ENCODE data around the gene AGTPBP1. TPM values are rescaled to one million over a fixed set of nuclear protein-coding genes. Genes with fewer than 3 reads are reported as not detected.

Gene AGTPBP1
- total RNA-seq, 3 donors from 2014 or later (not counting 1 experiment from before 2014, with no cell fraction given): 140 to 150 (median 140) TPM

- Mint-ChIP-seq H3K27ac (no peak overlapping the region), H3K27me3 (ENCODE audit: low read depth in 2 of 2) (no peaks in the 10 kb centered on the region), H3K36me3 (no peaks in the 10 kb centered on the region), H3K9me3 (no peaks in the 10 kb centered on the region), H3K4me1 (no peaks in the 10 kb centered on the region), H3K4me3 (no peak overlapping the region)
- Histone ChIP-seq H3K27me3 (ENCODE audit: control insufficient read depth, insufficient read depth, low read length) (no peaks in the 10 kb centered on the region), H3K4me3 (ENCODE audit: low read length) (no peak overlapping the region), H3K27ac (ENCODE audit: low read length) (no peak overlapping the region), H3K9me3 (ENCODE audit: control insufficient read depth, insufficient read depth, low read length) (no peaks in the 10 kb centered on the region), H3K4me1 (ENCODE audit: control insufficient read depth, insufficient read depth, low read length) (no peaks in the 10 kb centered on the region), H3K36me3 (ENCODE audit: control insufficient read depth, insufficient read depth, low read length) (no peaks in the 10 kb centered on the region)
- intact Hi-C loops (cut with micrococcal nuclease): no loop called here
- peak in 1 of 3 donors; percentile 46 for ATAC-seq
- no peak for DNase-seq
- TF ChIP-seq CTCF (IDR thresholded peaks at IDR 0.05): no peak
- WGBS (ENCODE audit: insufficient coverage): 94% methylated on average over 4 of the region's 4 CpGs
Observed at GRCh38 chr9:85533538-85533937, 208.2 kb downstream of the AGTPBP1 start.

- WGBS (ENCODE audit: insufficient coverage): 85% methylated on average over 5 of the region's 5 CpGs
- no peak overlapping the region for H3K27ac ChIP-seq (ENCODE audit: low read length)
- peaks cover 4% of the 10 kb centered on the region for H3K4me1 ChIP-seq (ENCODE audit: control insufficient read depth, insufficient read depth, low read length)
- Mint-ChIP-seq H3K27ac (no peak overlapping the region), H3K9me3 (no peaks in the 10 kb centered on the region), H3K36me3 (no peaks in the 10 kb centered on the region), H3K4me1 (peaks cover 7% of the 10 kb centered on the region in 2 donors), H3K27me3 (ENCODE audit: low read depth in 2 of 2) (no peaks in the 10 kb centered on the region), H3K4me3 (no peak overlapping the region)
- no peaks in the 10 kb centered on the region for H3K9me3 ChIP-seq (ENCODE audit: control insufficient read depth, insufficient read depth, low read length)
- H3K27me3 ChIP-seq (ENCODE audit: control insufficient read depth, insufficient read depth, low read length): no peaks in the 10 kb centered on the region
- intact Hi-C loops (cut with micrococcal nuclease): no loop called here
- no peak for TF ChIP-seq CTCF (IDR thresholded peaks at IDR 0.05)
- H3K36me3 ChIP-seq (ENCODE audit: control insufficient read depth, insufficient read depth, low read length): no peaks in the 10 kb centered on the region
- DNase-seq (no peak), ATAC-seq (no peak)
- no peak overlapping the region for H3K4me3 ChIP-seq (ENCODE audit: low read length)
Observed at GRCh38 chr9:85530721-85531120, 211.0 kb downstream of the AGTPBP1 start.

GRCh38 chr9:85528607-85529006 is 213.1 kb downstream of the AGTPBP1 start:
- ATAC-seq: no peak
- no peak for DNase-seq
- Mint-ChIP-seq H3K27ac (no peak overlapping the region), H3K27me3 (ENCODE audit: low read depth in 2 of 2) (peaks cover 10 to 11% of the 10 kb centered on the region in 2 donors), H3K9me3 (no peaks in the 10 kb centered on the region), H3K4me1 (peaks cover 21 to 25% of the 10 kb centered on the region in 2 donors), H3K36me3 (no peaks in the 10 kb centered on the region), H3K4me3 (no peak overlapping the region)
- H3K4me1 ChIP-seq (ENCODE audit: control insufficient read depth, insufficient read depth, low read length): peaks cover 6% of the 10 kb centered on the region
- intact Hi-C loops (cut with micrococcal nuclease): no loop called here
- 89% methylated on average over 4 of the region's 4 CpGs for WGBS (ENCODE audit: insufficient coverage)
- no peak overlapping the region for H3K27ac ChIP-seq (ENCODE audit: low read length)
- no peaks in the 10 kb centered on the region for H3K36me3 ChIP-seq (ENCODE audit: control insufficient read depth, insufficient read depth, low read length)
- peaks cover 3% of the 10 kb centered on the region for H3K27me3 ChIP-seq (ENCODE audit: control insufficient read depth, insufficient read depth, low read length)
- TF ChIP-seq CTCF (IDR thresholded peaks at IDR 0.05): no peak
- no peak overlapping the region for H3K4me3 ChIP-seq (ENCODE audit: low read length)
- no peaks in the 10 kb centered on the region for H3K9me3 ChIP-seq (ENCODE audit: control insufficient read depth, insufficient read depth, low read length)

- peaks cover 8% of the 10 kb centered on the region for H3K4me1 ChIP-seq (ENCODE audit: control insufficient read depth, insufficient read depth, low read length)
- DNase-seq (no peak), ATAC-seq (no peak)
- H3K27me3 Mint-ChIP-seq (ENCODE audit: low read depth in 2 of 2): peaks cover 11 to 12% of the 10 kb centered on the region in 2 donors
- WGBS (ENCODE audit: insufficient coverage): 89% methylated on average over 5 of the region's 5 CpGs
- TF ChIP-seq CTCF (IDR thresholded peaks at IDR 0.05): no peak
- H3K36me3 ChIP-seq (ENCODE audit: control insufficient read depth, insufficient read depth, low read length): no peaks in the 10 kb centered on the region
- no peaks in the 10 kb centered on the region for H3K9me3 Mint-ChIP-seq
- H3K27me3 ChIP-seq (ENCODE audit: control insufficient read depth, insufficient read depth, low read length): peaks cover 5% of the 10 kb centered on the region
- no peaks in the 10 kb centered on the region for H3K36me3 Mint-ChIP-seq
- no peak overlapping the region for H3K4me3 Mint-ChIP-seq
- no peak overlapping the region for H3K4me3 ChIP-seq (ENCODE audit: low read length)
- no peak overlapping the region for H3K27ac Mint-ChIP-seq
- intact Hi-C loops (cut with micrococcal nuclease): no loop called here
- no peak overlapping the region for H3K27ac ChIP-seq (ENCODE audit: low read length)
- H3K9me3 ChIP-seq (ENCODE audit: control insufficient read depth, insufficient read depth, low read length): no peaks in the 10 kb centered on the region
- H3K4me1 Mint-ChIP-seq: peaks cover 21 to 27% of the 10 kb centered on the region in 2 donors
Observed at GRCh38 chr9:85528142-85528541, 213.6 kb downstream of the AGTPBP1 start.

Measured in natural killer cell (primary cell).